ENCODE measurements around the gene PTPN22. TPM values are rescaled to one million over a fixed set of nuclear protein-coding genes. Genes with fewer than 3 reads are reported as not detected.
A peak's percentile ranks its signal among the peaks of the same experiment; 100 is the strongest.

PTPN22 gene
- total and polyA plus RNA-seq, 7 donors, result 0.71 to 4.4 (median 1.8) TPM

DNA sequence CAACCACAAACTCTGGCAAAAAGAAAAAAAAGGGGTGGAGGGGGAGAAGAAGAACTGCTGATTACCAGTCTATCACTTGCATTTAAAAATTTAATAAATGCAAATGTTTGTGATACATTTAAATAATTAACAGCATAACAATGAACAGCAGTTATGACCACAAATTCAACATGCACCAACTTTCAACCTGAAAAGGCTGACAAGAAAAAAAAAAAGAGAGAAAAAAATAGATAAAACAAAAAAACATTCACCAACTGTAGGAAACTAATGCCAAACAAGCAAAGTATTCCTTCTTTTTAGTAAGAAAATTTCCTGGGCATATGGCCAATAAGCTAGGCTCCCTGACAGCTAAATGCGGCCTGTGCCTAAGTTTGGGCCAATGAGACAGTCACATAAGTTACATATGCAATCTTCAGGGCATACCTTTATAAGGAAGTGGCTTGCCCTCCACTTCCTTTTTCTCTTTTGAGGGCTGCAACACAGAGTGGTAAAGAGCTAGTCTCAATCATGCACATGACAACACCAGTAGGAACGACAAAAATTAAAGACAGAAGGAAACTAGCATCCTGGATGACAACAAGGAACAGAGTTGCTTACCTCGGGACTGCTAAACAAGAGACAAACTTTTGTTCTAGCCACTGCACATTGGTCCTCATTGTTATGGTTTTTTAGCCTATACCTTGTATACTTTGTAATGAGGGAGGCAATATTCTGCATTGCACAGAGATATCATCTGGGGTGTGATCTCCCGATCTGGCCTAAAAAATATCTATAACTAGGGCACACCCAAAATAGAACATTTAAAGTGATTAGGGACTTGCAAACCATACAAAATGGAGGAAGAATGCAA lies 88.0 kb downstream of the PTPN22 start:
- intact Hi-C loops (cut with DNase I), result no loop called here
- H3K36me3 ChIP-seq, result no peaks in the 10 kb centered on the region
- no peaks in the 10 kb centered on the region for H3K27me3 ChIP-seq
- DNase-seq, result no peak
- no peak overlapping the region for H3K4me3 ChIP-seq
- WGBS, 2 donors, result 18 to 20% methylated on average over 4 of the region's 4 CpGs
- H3K4me1 ChIP-seq, result peaks cover 0 to 63% (median 41%) of the 10 kb centered on the region in 4 donors
- TF ChIP-seq, protein P1, sequence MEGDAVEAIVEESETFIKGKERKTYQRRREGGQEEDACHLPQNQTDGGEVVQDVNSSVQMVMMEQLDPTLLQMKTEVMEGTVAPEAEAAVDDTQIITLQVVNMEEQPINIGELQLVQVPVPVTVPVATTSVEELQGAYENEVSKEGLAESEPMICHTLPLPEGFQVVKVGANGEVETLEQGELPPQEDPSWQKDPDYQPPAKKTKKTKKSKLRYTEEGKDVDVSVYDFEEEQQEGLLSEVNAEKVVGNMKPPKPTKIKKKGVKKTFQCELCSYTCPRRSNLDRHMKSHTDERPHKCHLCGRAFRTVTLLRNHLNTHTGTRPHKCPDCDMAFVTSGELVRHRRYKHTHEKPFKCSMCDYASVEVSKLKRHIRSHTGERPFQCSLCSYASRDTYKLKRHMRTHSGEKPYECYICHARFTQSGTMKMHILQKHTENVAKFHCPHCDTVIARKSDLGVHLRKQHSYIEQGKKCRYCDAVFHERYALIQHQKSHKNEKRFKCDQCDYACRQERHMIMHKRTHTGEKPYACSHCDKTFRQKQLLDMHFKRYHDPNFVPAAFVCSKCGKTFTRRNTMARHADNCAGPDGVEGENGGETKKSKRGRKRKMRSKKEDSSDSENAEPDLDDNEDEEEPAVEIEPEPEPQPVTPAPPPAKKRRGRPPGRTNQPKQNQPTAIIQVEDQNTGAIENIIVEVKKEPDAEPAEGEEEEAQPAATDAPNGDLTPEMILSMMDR (IDR thresholded peaks at IDR 0.05), result no peak
- TF ChIP-seq POLR2AphosphoS5 (IDR thresholded peaks at IDR 0.05) (no peak), EP300 (IDR thresholded peaks at IDR 0.05) (no peak), POLR2A (IDR thresholded peaks at IDR 0.05) (no peak)
- no peaks in the 10 kb centered on the region for H3K9me3 ChIP-seq
- peak overlapping the region in 2 of 4 donors; percentile 15 to 24 for H3K27ac ChIP-seq

GRCh38 chr1:113782406-113782805 lies 89.1 kb downstream of the PTPN22 start:
- peak overlapping the region in 1 of 4 donors; percentile 3 for H3K27ac ChIP-seq

GRCh38 chr1:113780374-113781146 lies 91.0 kb downstream of the PTPN22 start:
- intact Hi-C loops (cut with DNase I), result no loop called here
- Histone ChIP-seq H3K36me3 (peaks cover 0 to 23% (median 0%) of the 10 kb centered on the region in 4 donors), H3K27me3 (no peaks in the 10 kb centered on the region), H3K4me1 (peaks cover 0 to 54% (median 39%) of the 10 kb centered on the region in 4 donors), H3K9me3 (no peaks in the 10 kb centered on the region), H3K4me3 (no peak overlapping the region), H3K27ac (no peak overlapping the region)
- no peak for DNase-seq
- TF ChIP-seq POLR2AphosphoS5 (IDR thresholded peaks at IDR 0.05), result no peak
- no peak for TF ChIP-seq POLR2A (IDR thresholded peaks at IDR 0.05)
- TF ChIP-seq, protein P1 (IDR thresholded peaks at IDR 0.05), result no peak
- no peak for TF ChIP-seq EP300 (IDR thresholded peaks at IDR 0.05)
- 56 to 79% methylated on average over 5 of the region's 5 CpGs for WGBS, 2 donors

More at GRCh38 chr1:113782406-113782805, 89.1 kb downstream of the PTPN22 start:
- 49 to 55% methylated on average over 2 of the region's 2 CpGs for WGBS, 2 donors
- intact Hi-C loops (cut with DNase I), result no loop called here
- H3K27me3 ChIP-seq, result no peaks in the 10 kb centered on the region
- DNase-seq, result no peak
- H3K9me3 ChIP-seq, result no peaks in the 10 kb centered on the region
- no peak for TF ChIP-seq POLR2A (IDR thresholded peaks at IDR 0.05)
- no peak for TF ChIP-seq POLR2AphosphoS5 (IDR thresholded peaks at IDR 0.05)
- no peak for TF ChIP-seq EP300 (IDR thresholded peaks at IDR 0.05)
- TF ChIP-seq, protein P1 (IDR thresholded peaks at IDR 0.05), result no peak
- H3K36me3 ChIP-seq, result peaks cover 0 to 4% (median 0%) of the 10 kb centered on the region in 4 donors
- H3K4me3 ChIP-seq, result no peak overlapping the region
- peaks cover 0 to 57% (median 41%) of the 10 kb centered on the region in 4 donors for H3K4me1 ChIP-seq

DNA sequence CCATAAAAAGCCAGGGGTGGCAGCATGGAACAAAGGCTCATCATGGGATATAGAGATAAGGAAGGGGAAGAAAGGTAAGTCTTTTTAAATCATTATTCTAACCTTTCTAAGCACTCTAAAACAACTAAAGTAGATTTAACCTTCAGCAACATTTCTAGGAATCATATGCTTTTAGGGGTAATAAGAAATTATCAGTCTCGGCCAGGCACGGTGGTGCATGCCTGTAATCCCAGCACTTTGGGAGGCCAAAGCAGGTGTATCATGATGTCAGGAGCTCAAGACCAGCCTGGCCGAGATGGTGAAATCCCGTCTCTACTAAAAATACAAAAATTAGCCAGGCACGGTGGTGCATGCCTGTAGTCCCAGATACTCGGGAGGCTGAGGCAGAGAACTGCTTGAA lies 92.0 kb downstream of the PTPN22 start:
- no peak for DNase-seq
- Histone ChIP-seq H3K27ac (no peak overlapping the region), H3K4me1 (peaks cover 0 to 52% (median 37%) of the 10 kb centered on the region in 4 donors), H3K27me3 (no peaks in the 10 kb centered on the region), H3K36me3 (peaks cover 0 to 32% (median 0%) of the 10 kb centered on the region in 4 donors), H3K4me3 (no peak overlapping the region), H3K9me3 (no peaks in the 10 kb centered on the region)
- 82 to 94% methylated on average over 6 of the region's 6 CpGs for WGBS, 2 donors
- TF ChIP-seq, protein P1 (IDR thresholded peaks at IDR 0.05), result no peak
- TF ChIP-seq EP300 (IDR thresholded peaks at IDR 0.05), result no peak
- no peak for TF ChIP-seq POLR2AphosphoS5 (IDR thresholded peaks at IDR 0.05)
- TF ChIP-seq POLR2A (IDR thresholded peaks at IDR 0.05), result no peak
- intact Hi-C loops (cut with DNase I), result no loop called here

All from sigmoid colon (tissue), 7 donors.